DND-41 (cell line): ENCODE results near the gene PFN1.

Source experiments
- ATAC-seq: fragments of 200-7000 bp; cut with Tn5 transposase; 3 replicates; pipeline ENCODE4 v1.9.1; 2021; ENCODE audit warnings: low read depth; ENCODE audit not compliant: insufficient read depth
- DNase-seq: peaks from one replicate; pipeline ENCODE4 v3.0.0-alpha.2; 2020
- H2AFZ ChIP-seq: 2 replicates; pipeline ENCODE4 v1.6.0; 2012; ENCODE audit warnings: low read depth, low read length
- H3K27ac ChIP-seq: 2 replicates; pipeline ENCODE4 v1.5.1; 2012; ENCODE audit warnings: low read length, inconsistent platforms
- H3K27me3 ChIP-seq: fragments of 200-600 bp; sonication (generic); 2 replicates; pipeline ENCODE4 v1.6.0; 2012; ENCODE audit warnings: low read length, mild to moderate bottlenecking, inconsistent platforms; ENCODE audit not compliant: insufficient read depth, poor library complexity
- H3K36me3 ChIP-seq: 2 replicates; pipeline ENCODE4 v1.5.1; 2012; ENCODE audit warnings: low read length, inconsistent platforms; ENCODE audit not compliant: insufficient read depth
- H3K4me1 ChIP-seq: 2 replicates; pipeline ENCODE4 v1.5.1; 2012; ENCODE audit warnings: mild to moderate bottlenecking, low read length; ENCODE audit not compliant: insufficient read depth
- H3K4me2 ChIP-seq: 2 replicates; pipeline ENCODE4 v1.6.0; 2012; ENCODE audit warnings: mild to moderate bottlenecking, moderate library complexity, low read length, inconsistent platforms; ENCODE audit not compliant: insufficient read depth
- H3K4me3 ChIP-seq, 2 experiments: fragments of 200-600 bp in 1 of 2; shearing (Covaris generic) in 1 of 2; 2 replicates each; pipeline ENCODE4 v1.5.1; 2012 to 2016; ENCODE audit warnings: inconsistent platforms in 2 of 2, low read length in 2 of 2, mild to moderate bottlenecking in 2 of 2, low read depth in 1 of 2, moderate library complexity in 1 of 2
- H3K79me2 ChIP-seq: 2 replicates; pipeline ENCODE4 v1.6.0; 2012; ENCODE audit warnings: low read length, inconsistent platforms; ENCODE audit not compliant: insufficient read depth
- H3K9ac ChIP-seq: 2 replicates; pipeline ENCODE4 v1.6.0; 2012; ENCODE audit warnings: low read depth, mild to moderate bottlenecking, inconsistent platforms, low read length, moderate library complexity
- H3K9me3 ChIP-seq: 2 replicates; pipeline ENCODE4 v1.5.1; 2012; ENCODE audit warnings: low read length, moderate library complexity, mild to moderate bottlenecking, inconsistent platforms; ENCODE audit not compliant: insufficient read depth, severe bottlenecking
- H4K20me1 ChIP-seq: 2 replicates; pipeline ENCODE4 v1.6.0; 2012; ENCODE audit warnings: low read length; ENCODE audit not compliant: insufficient read depth
- CTCF ChIP-seq: IDR thresholded peaks from 2 replicates; pipeline ENCODE4 v1.5.1; 2012; ENCODE audit warnings: borderline replicate concordance, low read length, moderate library complexity, mild to moderate bottlenecking; ENCODE audit not compliant: poor library complexity, severe bottlenecking; ENCODE audit errors: extremely low read depth
- EZH2 ChIP-seq: IDR thresholded peaks from 3 replicates; pipeline ENCODE4 v1.6.1; 2012; ENCODE audit warnings: borderline replicate concordance, low read depth, mild to moderate bottlenecking, moderate library complexity, low read length, inconsistent platforms; ENCODE audit not compliant: severe bottlenecking

PFN1 gene

GRCh38 chr17:4898351-4898750 is 50.0 kb downstream of the PFN1 start:
- TF ChIP-seq CTCF (no peak), EZH2 (no peak)
- Histone ChIP-seq H3K27ac (no peak overlapping the region), H3K36me3 (peaks cover 40% of the 10 kb centered on the region), H3K79me2 (no peaks in the 10 kb centered on the region), H3K4me2 (no peak overlapping the region), H3K9ac (no peak overlapping the region), H3K4me1 (peaks cover 12% of the 10 kb centered on the region), H3K9me3 (no peaks in the 10 kb centered on the region), H3K4me3 (no peak overlapping the region), H2AFZ (no peak overlapping the region), H3K27me3 (no peaks in the 10 kb centered on the region), H4K20me1 (peaks cover 3% of the 10 kb centered on the region)
- DNase-seq (no peak), ATAC-seq (no peak)

GRCh38 chr17:4897785-4898184 is 50.5 kb downstream of the PFN1 start:
- H3K27me3 ChIP-seq, result no peaks in the 10 kb centered on the region
- H4K20me1 ChIP-seq, result peaks cover 4% of the 10 kb centered on the region
- no peak overlapping the region for H3K9ac ChIP-seq
- ATAC-seq (no peak), DNase-seq (no peak)
- H3K4me1 ChIP-seq, result peaks cover 6% of the 10 kb centered on the region
- no peaks in the 10 kb centered on the region for H3K79me2 ChIP-seq
- H2AFZ ChIP-seq, result no peak overlapping the region
- H3K4me3 ChIP-seq, result no peak overlapping the region
- H3K36me3 ChIP-seq, result peaks cover 45% of the 10 kb centered on the region
- TF ChIP-seq CTCF (no peak), EZH2 (no peak)
- no peaks in the 10 kb centered on the region for H3K9me3 ChIP-seq
- H3K4me2 ChIP-seq, result no peak overlapping the region
- no peak overlapping the region for H3K27ac ChIP-seq

GRCh38 chr17:4897198-4897687 is 51.1 kb downstream of the PFN1 start:
- DNase-seq (no peak), ATAC-seq (no peak)
- Histone ChIP-seq H3K27ac (no peak overlapping the region), H3K4me3 (no peak overlapping the region), H3K4me2 (no peak overlapping the region), H3K27me3 (no peaks in the 10 kb centered on the region), H2AFZ (no peak overlapping the region), H3K9me3 (no peaks in the 10 kb centered on the region), H3K9ac (no peak overlapping the region), H3K4me1 (peaks cover under 1% of the 10 kb centered on the region; the same call in 1 of the 2 replicates), H4K20me1 (peaks cover 8% of the 10 kb centered on the region), H3K79me2 (no peaks in the 10 kb centered on the region), H3K36me3 (peaks cover 50% of the 10 kb centered on the region)
- TF ChIP-seq EZH2, result no peak
- no peak for TF ChIP-seq CTCF
